Stimulated activated CD8-positive, alpha-beta memory T cell treated with anti-CD3 and anti-CD28 coated beads, Interleukin-7, amount 100 ng/mL, for 4 hours (primary cell): Measurements from ENCODE around the gene MID1IP1.

Experiments used
- DNase-seq, 2 donors: peaks; one replicate each; pipeline ENCODE4 v3.0.0-alpha.2; 2020; ENCODE audit warnings: low read depth in 2 of 2

MID1IP1 gene

GRCh38 chrX:38800981-38801845 is at the start of gene MID1IP1:
MID1IP1 (plus strand) TSS chrX:38801459; CDS start chrX:38804947, 3,488 bp downstream.
- DNase-seq: peak; percentile 36 to 65

- DNase-seq: no peak
These were observed 47.0 kb upstream of the MID1IP1 start for GRCh38 chrX:38754102-38754790.

- DNase-seq: no peak
These were observed 46.2 kb upstream of the MID1IP1 start for GRCh38 chrX:38754818-38755718.

- DNase-seq: no peak
These were observed 40.4 kb upstream of the MID1IP1 start for GRCh38 chrX:38760883-38761282.

- no peak for DNase-seq
These were observed 33.2 kb upstream of the MID1IP1 start for GRCh38 chrX:38768079-38768478.

GRCh38 chrX:38770152-38770551 is 31.1 kb upstream of the MID1IP1 start:
- no peak for DNase-seq

- DNase-seq: no peak
These were observed 27.0 kb upstream of the MID1IP1 start for GRCh38 chrX:38774249-38774648.

GRCh38 chrX:38796946-38797345 is 4.3 kb upstream of the MID1IP1 start:
- DNase-seq: no peak

GRCh38 chrX:38798956-38799355 is 2.3 kb upstream of the MID1IP1 start:
- DNase-seq: no peak

GRCh38 chrX:38799995-38800580 is 1.2 kb upstream of the MID1IP1 start:
- no peak for DNase-seq

GRCh38 chrX:38803243-38803587 is 2.0 kb downstream of the MID1IP1 start:
- DNase-seq: no peak

- DNase-seq: peak in 1 of 2 donors; percentile 49
These were observed 2.6 kb downstream of the MID1IP1 start for GRCh38 chrX:38803588-38804431.

GRCh38 chrX:38804432-38804681 is 3.1 kb downstream of the MID1IP1 start:
- DNase-seq: no peak

GRCh38 chrX:38804682-38805431 is 3.6 kb downstream of the MID1IP1 start:
- DNase-seq: peak in 1 of 2 donors; percentile 22

- peak; percentile 16 to 51 for DNase-seq
These were observed 4.5 kb downstream of the MID1IP1 start for GRCh38 chrX:38805432-38806389.

- DNase-seq: no peak
These were observed 5.8 kb downstream of the MID1IP1 start for GRCh38 chrX:38806875-38807621.

- no peak for DNase-seq
These were observed 6.6 kb downstream of the MID1IP1 start for GRCh38 chrX:38807873-38808272.

GRCh38 chrX:38811515-38812243 is 10.4 kb downstream of the MID1IP1 start:
- DNase-seq: no peak
